HTR-8/SVneo (cell line): ENCODE measurements around the gene LDLRAD2.
A peak's percentile ranks its signal among the peaks of the same experiment; 100 is the strongest.
"Not testable (repeated sequence)": the region's sequence is repeated elsewhere in the genome, so short reads cannot be mapped to it uniquely, and the experiment has no call there.

Experiments used
- DNase-seq: peaks from one replicate; pipeline ENCODE4 v3.0.0; 2011; ENCODE audit warnings: low spot score, mixed read lengths; ENCODE audit not compliant: insufficient read length
- FAIRE-seq: peaks from 2 replicates; lab custom pipeline; 2011; peaks lifted over from hg19 to GRCh38; lab: Jason Lieb, UNC

The LDLRAD2 gene, protein sequence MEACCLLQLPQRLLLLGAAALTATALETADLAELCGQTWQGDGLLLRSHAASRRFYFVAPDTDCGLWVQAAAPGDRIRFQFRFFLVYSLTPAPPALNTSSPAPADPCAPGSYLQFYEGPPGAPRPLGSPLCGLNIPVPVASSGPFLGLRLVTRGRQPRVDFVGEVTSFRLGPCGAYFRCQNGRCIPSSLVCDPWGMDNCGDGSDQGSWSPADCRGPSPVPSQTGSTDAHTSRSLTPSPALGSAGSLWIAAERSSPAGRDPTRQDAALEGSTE

DNA sequence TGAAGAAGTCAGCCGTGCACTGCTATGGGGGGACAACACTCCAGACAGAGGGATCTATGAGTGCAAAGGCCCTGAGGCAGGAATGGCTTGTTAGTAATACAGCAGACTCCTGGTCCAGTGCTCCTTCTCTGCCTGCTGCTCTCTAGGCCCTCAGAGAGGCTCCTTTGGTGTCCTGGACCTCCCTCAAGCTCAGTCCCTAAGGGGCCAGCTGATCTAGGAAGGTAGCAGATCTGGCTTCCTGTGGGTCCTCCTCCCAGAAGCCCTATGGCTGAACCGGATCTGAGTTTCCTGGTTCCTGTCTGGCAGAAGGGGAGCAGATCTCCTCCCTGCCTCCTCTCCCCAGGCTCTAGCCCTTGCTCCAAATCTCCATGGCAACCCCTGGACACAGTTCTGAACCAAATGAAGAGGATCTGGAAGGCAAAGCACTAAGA is at the start of gene LDLRAD2:
Gene LDLRAD2, plus strand, starts transcription at position 391 of the 431 bp plus-strand sequence. CDS start 187 bp downstream, outside the sequence.
- DNase-seq, result no peak
- FAIRE-seq, result no peak

DNA sequence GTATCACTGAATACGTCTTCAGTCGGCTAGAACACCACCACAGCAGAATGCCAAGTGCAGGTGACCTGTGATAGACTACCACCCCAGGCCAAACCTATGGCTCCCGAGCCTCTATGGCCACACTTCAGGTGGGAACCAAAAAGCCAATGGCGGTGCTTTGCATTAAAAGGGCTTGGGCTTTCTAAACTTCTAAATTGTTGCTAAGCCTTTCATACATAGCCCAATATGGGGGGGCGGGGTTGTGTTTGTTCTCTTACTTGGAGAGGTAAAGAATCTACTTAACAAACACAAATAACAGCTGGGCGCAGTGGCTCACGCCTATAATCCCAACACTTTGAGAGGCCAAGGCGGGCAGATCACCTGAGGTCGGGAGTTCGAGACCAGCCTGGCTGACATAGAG is 48.8 kb upstream of the LDLRAD2 start:
- FAIRE-seq, result no peak
- no peak for DNase-seq

DNA sequence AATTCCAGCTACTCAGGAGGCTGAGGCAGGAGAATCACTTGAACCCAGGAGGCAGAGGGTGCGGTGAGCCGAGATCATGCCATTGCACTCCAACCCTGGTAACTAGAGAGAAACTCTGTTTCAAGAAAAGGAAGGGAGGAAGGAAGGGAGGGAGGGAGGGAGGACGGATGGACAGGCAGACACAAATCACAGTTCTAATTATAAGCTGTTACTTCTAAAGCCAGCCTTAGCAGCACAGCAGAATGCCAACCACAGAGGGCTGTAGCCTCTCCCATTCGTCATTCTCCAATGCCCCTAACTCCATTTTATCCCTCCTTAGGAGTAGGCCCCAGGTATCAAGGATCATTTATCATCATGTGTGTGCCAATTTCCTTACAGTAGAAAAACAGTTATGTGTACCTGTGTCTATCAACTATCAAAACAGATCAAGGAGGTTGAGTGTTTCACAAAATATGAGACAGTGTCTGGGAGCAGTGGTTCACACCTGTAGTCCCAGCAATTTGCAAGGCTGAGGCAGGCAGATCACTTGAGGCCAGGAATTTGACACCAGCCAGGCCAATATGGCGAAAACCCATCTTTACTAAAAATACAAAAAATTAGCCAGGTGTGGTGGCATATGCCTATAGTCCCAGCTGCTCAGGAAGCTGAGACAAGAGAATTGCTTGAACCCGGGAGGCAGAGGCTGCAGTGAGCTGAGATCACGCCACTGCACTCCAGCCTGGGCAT is 48.2 kb upstream of the LDLRAD2 start:
- FAIRE-seq (no peak), DNase-seq (no peak)

DNA sequence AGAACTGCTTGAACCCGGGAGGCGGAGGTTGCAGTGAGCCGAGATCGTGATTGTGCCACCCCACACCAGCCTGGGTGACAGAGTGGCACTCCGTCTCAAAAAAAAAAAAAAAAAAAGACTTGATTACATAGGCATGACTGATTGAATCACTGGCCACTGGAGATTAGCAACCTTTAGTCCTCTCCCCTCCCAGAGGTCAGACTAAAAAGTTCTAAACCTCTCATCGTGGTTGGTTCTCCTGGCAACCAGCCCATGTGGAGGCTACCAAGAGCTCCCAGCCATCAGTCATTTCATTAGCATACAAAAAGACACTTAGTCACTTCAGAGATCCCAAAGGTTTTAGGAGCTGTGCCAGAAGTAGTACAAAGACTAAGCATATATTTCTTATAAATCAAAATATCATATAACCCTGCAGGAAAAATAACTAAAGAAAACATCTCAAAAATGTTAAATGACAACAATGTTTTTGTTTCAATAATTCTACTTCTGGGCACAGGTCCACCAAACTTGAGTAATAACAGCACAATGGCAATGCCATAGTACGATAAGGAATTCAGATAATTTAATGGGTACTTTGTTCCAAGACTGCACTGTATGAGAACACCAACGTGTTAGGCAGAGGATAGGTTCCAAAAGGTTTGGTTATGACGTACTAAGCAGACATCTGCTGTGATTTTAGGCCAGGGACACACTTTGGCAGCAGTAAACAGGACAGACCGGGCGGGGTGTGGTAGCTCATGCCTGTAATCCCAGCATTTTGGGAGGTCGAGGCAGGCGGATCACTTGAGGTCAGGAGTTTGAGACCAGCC is 47.2 kb upstream of the LDLRAD2 start:
- FAIRE-seq (no peak), DNase-seq (peak; percentile 63)

DNA sequence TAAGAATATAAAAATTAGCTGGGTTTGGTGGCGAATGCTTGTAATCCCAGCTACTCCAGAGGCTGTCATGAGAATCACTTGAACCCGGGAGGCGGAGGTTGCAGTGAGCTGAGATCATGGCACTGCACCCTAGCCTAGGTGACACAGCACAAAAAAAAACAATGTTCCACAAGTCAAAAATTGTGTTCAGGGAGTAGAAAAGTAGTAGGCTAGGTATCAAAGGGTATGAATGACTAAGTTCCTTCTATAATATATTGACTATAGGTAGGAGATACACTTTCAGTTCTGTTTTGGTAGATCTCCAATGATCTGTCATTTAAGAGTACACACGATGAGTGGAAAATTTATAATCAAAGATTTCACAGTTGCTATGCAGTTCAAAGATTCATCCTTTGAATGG is 45.9 kb upstream of the LDLRAD2 start:
- FAIRE-seq, result no peak

DNA sequence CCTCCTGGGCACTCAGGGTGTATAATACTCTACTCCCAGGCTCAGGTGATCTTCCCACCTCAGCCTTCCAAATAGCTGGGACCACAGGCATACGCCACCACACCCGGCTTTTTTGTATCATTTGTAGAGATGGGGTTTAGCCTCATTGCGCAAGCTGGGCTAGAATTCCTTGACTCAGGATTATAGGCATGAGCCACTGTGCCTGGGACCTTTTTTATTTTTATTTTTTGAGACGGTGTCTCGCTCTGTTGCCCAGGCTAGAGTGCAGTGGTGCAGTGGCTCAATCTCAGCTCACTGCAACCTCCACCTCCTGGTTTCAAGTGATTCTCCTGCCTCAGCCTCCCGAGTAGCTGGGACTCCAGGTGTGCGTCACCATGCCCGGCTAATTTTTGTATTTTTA is 45.0 kb upstream of the LDLRAD2 start:
- not testable (repeated sequence) for FAIRE-seq, DNase-seq

More for the DNA sequence above, 45.9 kb upstream of the LDLRAD2 start:
- no peak for DNase-seq

DNA sequence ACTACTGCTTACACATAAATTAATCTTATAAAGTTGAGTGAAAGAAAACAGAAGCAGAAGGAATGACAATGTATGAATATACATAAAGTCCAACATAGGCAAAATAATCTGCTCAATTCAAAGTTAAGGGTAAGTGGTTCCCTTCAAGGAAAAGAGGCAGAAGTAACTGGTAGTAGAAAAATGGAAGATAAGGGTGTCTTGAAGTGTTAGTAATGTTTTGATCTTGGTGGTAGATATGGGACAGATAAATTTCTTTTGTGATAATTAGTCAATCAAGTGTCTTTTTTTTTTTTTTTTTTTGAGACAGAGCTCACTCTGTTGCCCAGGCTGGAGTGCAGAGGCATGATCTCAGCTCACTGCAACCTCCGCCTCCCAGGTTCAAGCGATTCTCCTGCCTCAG is 41.9 kb upstream of the LDLRAD2 start:
- FAIRE-seq (no peak), DNase-seq (no peak)

DNA sequence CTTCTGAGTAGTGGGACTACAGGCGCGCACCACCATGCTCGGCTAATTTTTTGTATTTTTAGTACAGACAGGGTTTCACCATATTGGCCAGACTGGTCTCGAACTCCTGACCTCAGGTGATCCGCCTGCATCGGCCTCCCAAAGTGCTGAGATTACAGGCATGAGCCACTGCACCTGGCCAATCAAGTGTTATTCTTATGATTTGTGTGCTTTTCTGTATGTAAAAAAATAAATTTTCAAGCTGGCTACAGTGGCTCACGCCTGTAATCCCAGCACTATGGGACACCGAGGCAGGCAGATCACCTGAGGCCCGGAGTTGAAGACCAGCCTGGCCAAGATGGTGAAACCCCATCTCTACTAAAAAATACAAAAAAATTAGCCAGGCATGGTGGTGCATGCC is 41.5 kb upstream of the LDLRAD2 start:
- not testable (repeated sequence) for DNase-seq, FAIRE-seq

DNA sequence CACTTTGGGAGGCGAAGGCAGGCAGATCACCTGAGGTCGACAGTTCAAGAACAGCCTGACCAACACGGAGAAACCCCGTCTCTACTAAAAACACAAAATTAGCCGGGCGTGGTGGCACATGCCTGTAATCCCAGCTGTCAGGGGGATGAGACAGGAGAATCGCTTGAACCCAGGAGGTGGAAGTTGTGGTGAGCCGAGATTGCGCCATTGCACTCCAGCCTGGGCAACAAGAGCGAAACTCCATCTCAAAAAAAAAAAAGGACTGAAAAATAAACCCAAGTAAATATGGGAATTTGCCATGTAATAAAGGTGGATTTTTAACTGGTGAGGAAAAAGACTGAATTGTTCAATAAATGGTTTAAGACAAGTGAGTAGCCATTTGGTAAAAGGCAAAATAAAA is 40.4 kb upstream of the LDLRAD2 start:
- FAIRE-seq, DNase-seq: not testable (repeated sequence)

DNA sequence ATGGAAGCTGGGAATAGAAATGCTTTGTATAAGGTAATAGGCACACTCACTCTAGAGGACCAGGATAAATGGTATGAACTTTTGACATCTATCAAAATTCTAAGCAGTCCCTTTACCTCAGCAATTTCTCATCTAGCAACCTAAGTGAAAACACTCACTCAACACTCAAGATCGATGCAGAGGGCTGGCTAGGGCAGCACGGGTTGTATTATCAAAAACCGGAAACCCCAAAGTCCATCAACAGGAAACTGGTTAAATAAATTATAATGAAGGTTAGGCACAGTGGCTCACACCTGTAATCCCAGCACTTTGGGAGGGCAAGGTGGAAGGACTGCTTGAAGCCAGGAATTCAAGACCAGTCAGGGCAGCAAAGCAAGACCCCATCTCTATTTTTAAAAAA is 38.5 kb upstream of the LDLRAD2 start:
- no peak for DNase-seq
- no peak for FAIRE-seq

DNA sequence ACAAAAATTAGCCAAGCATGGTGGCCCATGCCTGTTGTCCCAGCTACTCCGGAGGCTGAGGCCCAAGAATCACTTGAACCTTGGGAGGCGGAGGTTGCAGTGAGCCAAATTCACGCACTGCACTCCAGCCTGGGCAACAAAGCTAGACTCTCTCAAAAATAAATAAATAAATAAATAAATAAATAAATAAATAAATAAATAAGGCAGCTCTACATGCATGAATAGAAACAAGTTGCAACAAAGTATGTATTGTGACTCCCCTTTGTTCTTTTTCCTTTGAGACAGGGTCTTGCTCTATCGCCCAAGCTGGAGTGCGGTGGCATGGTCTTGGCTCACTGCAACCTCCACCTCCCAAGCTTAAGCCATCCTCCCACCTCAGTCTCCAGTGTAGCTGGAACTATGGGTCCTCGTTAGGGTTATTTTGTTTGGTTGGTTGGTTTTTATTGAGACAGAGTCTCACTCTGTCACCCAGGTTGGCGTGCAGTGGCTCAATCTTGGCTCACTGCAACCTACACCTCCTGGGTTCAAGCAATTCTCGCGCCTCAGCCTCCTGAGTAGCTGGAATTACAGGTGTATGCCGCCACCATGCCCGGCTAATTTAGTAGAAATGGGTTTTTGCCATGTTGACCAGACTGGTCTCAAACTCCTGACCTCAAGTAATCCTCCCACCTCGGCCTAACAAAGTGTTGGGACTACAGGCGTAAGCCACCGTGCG is 37.1 kb upstream of the LDLRAD2 start:
- no peak for FAIRE-seq

DNA sequence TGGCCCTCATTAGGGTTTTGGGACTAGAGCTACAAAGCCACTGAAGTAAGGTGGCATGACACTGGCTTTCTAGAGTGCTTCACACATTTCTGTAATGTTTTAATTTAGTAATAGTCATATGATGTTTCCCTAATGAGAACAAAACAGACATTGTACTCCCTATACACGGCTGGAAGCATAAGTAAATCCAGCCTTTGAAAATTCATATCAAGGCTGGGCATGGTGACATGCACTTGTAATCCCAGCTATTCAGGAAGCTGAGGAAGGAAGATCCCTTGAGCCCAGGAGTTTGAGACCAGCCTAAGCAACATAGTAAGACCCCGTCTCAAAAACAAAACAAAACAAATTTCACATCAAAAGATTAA is 36.5 kb upstream of the LDLRAD2 start:
- no peak for DNase-seq
- no peak for FAIRE-seq

More for the DNA sequence above, 37.1 kb upstream of the LDLRAD2 start:
- no peak for DNase-seq

DNA sequence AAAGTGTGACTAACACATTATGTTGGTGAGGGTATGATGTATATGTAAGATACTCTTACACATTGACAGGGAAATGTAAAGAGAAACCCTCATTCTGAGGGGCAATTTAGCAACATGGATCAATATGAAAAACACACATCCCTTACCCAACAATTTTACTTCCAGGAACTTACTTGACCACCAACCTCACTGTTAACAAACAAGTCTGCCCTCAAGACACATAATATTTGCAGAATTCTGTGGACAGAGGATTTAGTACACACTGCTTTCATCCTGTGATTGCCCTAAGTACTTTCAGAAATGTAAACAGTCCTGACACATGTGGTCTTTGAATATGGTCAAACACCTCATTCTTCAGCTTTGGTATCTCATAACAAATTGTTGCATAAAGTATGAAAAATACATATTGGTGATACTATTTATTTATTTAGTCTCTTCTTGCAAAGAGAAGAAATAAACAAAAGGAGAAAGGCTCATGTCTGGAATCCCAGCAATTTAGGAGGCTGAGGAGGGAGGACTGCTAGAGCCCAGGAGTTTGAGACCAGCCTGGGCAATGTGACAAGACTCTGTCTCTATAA is 36.0 kb upstream of the LDLRAD2 start:
- DNase-seq, result no peak
- no peak for FAIRE-seq

DNA sequence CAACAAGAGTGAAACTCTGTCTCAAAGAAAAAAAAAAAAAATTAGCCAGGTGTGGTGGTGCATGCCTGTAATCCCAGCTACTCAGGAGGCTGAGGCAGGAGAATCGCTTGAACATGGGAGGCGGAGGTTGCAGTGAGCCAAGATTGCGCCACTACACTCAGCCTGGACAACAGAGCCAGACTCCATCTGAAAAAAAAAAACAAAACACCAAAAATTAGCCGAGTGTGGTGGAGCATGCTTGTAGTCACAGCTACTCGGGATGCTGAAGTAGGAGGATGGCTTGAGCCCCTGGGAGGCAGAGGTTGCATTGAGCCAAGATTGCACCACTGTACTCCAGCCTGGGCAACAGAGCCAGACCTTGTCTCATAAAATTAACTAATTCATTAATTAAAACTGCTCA is 35.1 kb upstream of the LDLRAD2 start:
- DNase-seq, FAIRE-seq: not testable (repeated sequence)

DNA sequence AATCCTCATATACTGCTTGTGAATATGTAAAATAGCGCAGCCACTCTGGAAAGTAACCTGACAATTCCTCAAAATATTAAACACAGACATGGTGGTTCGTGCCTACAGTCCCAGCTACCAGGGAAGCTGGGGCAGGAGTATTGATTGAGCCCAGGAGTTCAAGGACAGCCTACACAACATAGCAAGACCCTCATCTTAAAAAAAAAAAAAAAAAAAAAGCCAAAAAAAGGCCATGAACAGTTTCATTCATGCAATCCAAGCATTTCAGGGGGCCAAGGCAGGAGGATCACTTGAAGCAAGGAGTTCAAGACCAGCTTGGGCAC is 33.7 kb upstream of the LDLRAD2 start:
- no peak for DNase-seq
- no peak for FAIRE-seq

DNA sequence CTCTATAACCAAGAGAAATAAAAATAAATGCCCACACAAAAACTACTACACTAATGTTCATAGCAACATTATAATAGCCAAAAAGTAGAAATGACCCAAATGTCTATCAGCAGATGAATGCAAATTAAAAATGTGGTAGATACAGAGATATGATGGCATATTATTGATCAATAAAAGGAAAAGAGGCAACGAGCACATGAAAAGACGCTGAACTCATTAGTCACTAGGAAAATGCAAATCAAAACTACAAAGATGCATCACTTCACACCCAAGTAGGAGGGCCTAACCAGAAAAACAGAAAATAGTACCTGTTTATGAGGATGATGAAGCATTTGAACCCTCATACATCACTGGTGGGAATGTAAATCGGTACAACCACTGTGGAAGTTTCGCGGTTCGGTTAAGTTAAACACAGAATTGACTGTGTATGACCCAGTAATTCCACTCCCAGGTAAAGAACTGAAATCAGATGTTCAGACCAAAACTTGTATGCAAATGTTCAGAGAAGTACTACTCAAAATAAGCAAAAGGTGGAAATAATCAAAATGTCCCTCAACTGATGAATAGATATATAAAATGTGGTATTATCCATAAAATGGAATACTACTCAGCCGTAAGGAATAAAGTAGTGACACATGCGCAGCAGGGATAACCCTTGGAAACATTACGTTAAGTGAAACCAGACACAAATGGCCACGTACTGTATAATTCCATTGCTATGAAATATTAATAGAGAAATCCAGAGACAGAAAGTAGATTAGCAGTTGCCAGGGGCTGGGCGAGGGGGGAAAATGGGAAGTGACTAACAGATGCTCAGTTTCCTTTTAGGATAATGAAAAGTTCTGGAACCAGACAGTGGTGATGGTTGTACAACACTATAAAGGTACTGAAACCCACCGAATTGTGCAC is 32.2 kb upstream of the LDLRAD2 start:
- no peak for FAIRE-seq

DNA sequence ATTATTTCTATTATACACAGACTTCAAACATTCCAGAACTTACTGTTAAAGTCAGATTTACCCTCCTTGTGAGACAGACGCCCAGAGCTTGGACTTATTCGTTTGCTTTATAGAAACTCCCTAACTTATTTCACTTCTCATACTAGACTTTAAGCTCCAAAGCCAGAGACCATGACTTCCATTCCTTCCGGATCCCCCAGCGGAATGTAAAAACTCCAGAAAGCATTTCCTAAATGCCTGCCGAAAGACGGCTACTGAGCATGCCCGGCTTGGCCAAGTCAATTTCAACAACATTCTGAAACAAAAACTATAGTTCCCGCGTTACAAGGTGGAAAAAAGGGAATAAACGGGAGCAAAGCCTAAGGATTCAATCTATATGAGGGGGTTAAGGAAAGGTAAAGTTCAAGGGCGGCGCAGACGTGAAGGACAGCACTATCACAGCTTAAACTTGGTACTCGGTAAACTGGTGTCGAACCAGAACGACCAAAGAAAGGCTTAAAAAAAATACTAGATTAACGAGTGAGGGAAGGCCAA is 30.2 kb upstream of the LDLRAD2 start:
- FAIRE-seq (no peak), DNase-seq (peak; percentile 12)

More for the DNA sequence above, 32.2 kb upstream of the LDLRAD2 start:
- no peak for DNase-seq

DNA sequence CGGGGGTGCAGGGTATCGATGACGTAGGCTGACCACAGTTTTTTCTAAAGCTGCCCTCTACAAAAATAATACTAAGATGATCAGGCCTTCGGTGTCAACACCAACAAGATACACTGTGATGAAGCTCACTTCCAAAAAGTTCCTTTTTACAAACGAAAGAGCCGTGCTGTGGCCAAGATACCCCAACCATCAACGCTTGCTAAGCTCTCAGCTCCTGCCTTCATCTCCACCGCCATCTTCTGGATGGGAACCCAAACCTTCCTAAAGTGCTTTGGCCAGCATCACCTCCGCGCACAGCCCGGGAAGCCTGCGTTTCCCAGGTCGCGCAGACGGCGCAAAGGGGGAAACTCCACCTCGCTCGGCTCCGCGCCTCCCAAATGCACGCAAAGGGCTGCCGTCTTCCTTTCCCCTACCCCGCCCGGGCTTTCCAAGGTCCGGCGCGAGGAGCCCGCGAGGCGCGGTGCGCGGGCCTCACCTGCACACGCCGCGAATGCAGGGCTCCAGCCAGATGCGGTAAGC is 29.7 kb upstream of the LDLRAD2 start:
- DNase-seq, result peak; percentile 15
- no peak for FAIRE-seq
